CD14-positive monocyte (primary cell): ENCODE results near the gene VEGFC. TPM values are rescaled to one million over a fixed set of nuclear protein-coding genes. Genes with fewer than 3 reads are reported as not detected.

ENCODE experiments used
- DNase-seq, 3 donors: peaks; one replicate each; pipeline ENCODE4 v3.0.0-alpha.2; 2011 to 2022
- H2AFZ ChIP-seq: 2 replicates; pipeline ENCODE4 v1.6.0; 2012; ENCODE audit warnings: mild to moderate bottlenecking, low read depth, low read length, inconsistent platforms; ENCODE audit not compliant: insufficient read depth, poor library complexity, severe bottlenecking
- H3K27ac ChIP-seq, 2 donors: 1 replicate in 1 of 2; 2 replicates in 1 of 2; pipeline ENCODE4 v1.5.1; 2012 to 2013; ENCODE audit warnings: low read length in 2 of 2, control low read depth in 1 of 2, inconsistent platforms in 1 of 2, low read depth in 1 of 2, mild to moderate bottlenecking in 1 of 2
- H3K27me3 ChIP-seq, 2 donors: one replicate each; pipeline versions ENCODE4 v1.6.0 to v1.6.1; 2011 to 2013; ENCODE audit warnings: low read length in 2 of 2; ENCODE audit not compliant: control insufficient read depth in 2 of 2, insufficient read depth in 2 of 2
- H3K36me3 ChIP-seq, 2 donors: replicated peaks in 1 of 2; 1 replicate in 1 of 2; 2 replicates in 1 of 2; pipeline versions ENCODE4 v1.5.1 to v1.6.1; 2012 to 2013; ENCODE audit warnings: low read length in 2 of 2, control low read depth in 1 of 2, inconsistent platforms in 1 of 2, mild to moderate bottlenecking in 1 of 2; ENCODE audit not compliant: insufficient read depth in 2 of 2, control insufficient read depth in 1 of 2
- H3K4me1 ChIP-seq, 2 donors: 1 replicate in 1 of 2; 2 replicates in 1 of 2; pipeline versions ENCODE4 v1.5.1 to v1.6.1; 2012 to 2013; ENCODE audit warnings: low read length in 2 of 2, control low read depth in 1 of 2, inconsistent platforms in 1 of 2, mild to moderate bottlenecking in 1 of 2, moderate library complexity in 1 of 2; ENCODE audit not compliant: insufficient read depth in 2 of 2, control insufficient read depth in 1 of 2
- H3K4me2 ChIP-seq: replicated peaks from 2 replicates; pipeline ENCODE3; 2012; ENCODE audit warnings: low read length, moderate library complexity, mild to moderate bottlenecking; ENCODE audit not compliant: poor library complexity, severe bottlenecking; ENCODE audit errors: extremely low read depth
- H3K4me3 ChIP-seq, 3 experiments: fragments of 200-600 bp in 1 of 3; sonication (generic) in 1 of 3; replicated peaks in 1 of 3; 1 replicate in 2 of 3; 2 replicates in 1 of 3; pipeline ENCODE4 v1.5.1; 2011 to 2013; ENCODE audit warnings: low read length in 3 of 3, mild to moderate bottlenecking in 3 of 3, control low read depth in 2 of 3, low read depth in 2 of 3, inconsistent platforms in 1 of 3, moderate library complexity in 1 of 3
- H3K79me2 ChIP-seq: 2 replicates; pipeline ENCODE4 v1.6.0; 2012; ENCODE audit warnings: mild to moderate bottlenecking, control low read depth, inconsistent platforms, low read length, moderate library complexity; ENCODE audit not compliant: insufficient read depth
- H3K9ac ChIP-seq: 2 replicates; pipeline ENCODE4 v1.6.0; 2017; ENCODE audit warnings: low read length, mild to moderate bottlenecking; ENCODE audit not compliant: insufficient read depth, poor library complexity, severe bottlenecking
- H3K9me3 ChIP-seq, 2 donors: replicated peaks in 1 of 2; 1 replicate in 1 of 2; 2 replicates in 1 of 2; pipeline versions ENCODE4 v1.5.1 to v1.6.1; 2012 to 2013; ENCODE audit warnings: low read length in 2 of 2, control low read depth in 1 of 2; ENCODE audit not compliant: control insufficient read depth in 1 of 2, insufficient read depth in 1 of 2
- H4K20me1 ChIP-seq: 2 replicates; pipeline ENCODE4 v1.6.0; 2012; ENCODE audit warnings: mild to moderate bottlenecking, low read length, control low read depth, moderate library complexity; ENCODE audit not compliant: insufficient read depth
- H3K27ac Mint-ChIP-seq, 7 donors: one replicate each; pipeline ENCODE4 v1.8.0; 2020; ENCODE audit warnings: mild to moderate bottlenecking in 7 of 7, mixed read lengths in 7 of 7, moderate library complexity in 6 of 7, inconsistent platforms in 2 of 7
- H3K27me3 Mint-ChIP-seq, 3 donors: one replicate each; pipeline ENCODE4 v1.8.0; 2021 to 2022; ENCODE audit warnings: low read depth in 3 of 3, mild to moderate bottlenecking in 3 of 3, mixed read lengths in 3 of 3, moderate library complexity in 3 of 3, inconsistent platforms in 1 of 3
- H3K36me3 Mint-ChIP-seq, 2 donors: one replicate each; pipeline ENCODE4 v1.8.0; 2020; ENCODE audit warnings: mixed read lengths in 2 of 2, inconsistent platforms in 1 of 2, mild to moderate bottlenecking in 1 of 2
- H3K4me1 Mint-ChIP-seq: one replicate; pipeline ENCODE4 v1.8.0; 2020; ENCODE audit warnings: mild to moderate bottlenecking, mixed read lengths
- H3K4me3 Mint-ChIP-seq, 2 donors: one replicate each; pipeline ENCODE4 v1.8.0; 2020; ENCODE audit warnings: mild to moderate bottlenecking in 2 of 2, mixed read lengths in 2 of 2, moderate library complexity in 1 of 2
- H3K9me3 Mint-ChIP-seq, 7 donors: one replicate each; pipeline ENCODE4 v1.8.0; 2020 to 2022; ENCODE audit warnings: mixed read lengths in 7 of 7, mild to moderate bottlenecking in 6 of 7, moderate library complexity in 6 of 7, inconsistent platforms in 2 of 7
- CTCF ChIP-seq: fragments of 200-600 bp; IDR thresholded peaks from one replicate; pipeline ENCODE4 v1.8.0; 2022; ENCODE audit warnings: antibody characterized with exemption, mild to moderate bottlenecking
- WGBS: methylation state at CpG from one replicate; pipeline ENCODE4 v1.1.5; 2013; ENCODE audit warnings: missing lambda C conversion rate; ENCODE audit not compliant: insufficient coverage; 5-methylcytosine and 5-hydroxymethylcytosine counted together
- intact Hi-C, 2 donors: fragments of 100-400 bp; cut with micrococcal nuclease; formaldehyde crosslinking; loops; one replicate each; pipeline versions ENCODE4 v1.15.0 to v1.15.1; 2023
- polyA plus RNA-seq, 3 donors: library from polyadenylated mRNA; depleted of rRNA in 1 of 3; unstranded in 2 of 3; stranded (reverse) in 1 of 3; fragments of 300-500 nt in 2 of 3; fragments of >200 nt in 1 of 3; fragmentation: Illumina TruSeq in 2 of 3; gene quantifications; 1 replicate in 2 of 3; 2 replicates in 1 of 3; pipeline ENCODE4 v1.2.3, GENCODE V29; 2012 to 2021

VEGFC gene
- polyA plus RNA-seq, 3 donors = not detected

- no peak for DNase-seq
- no peaks in the 10 kb centered on the region for H3K4me1 ChIP-seq
- no peak overlapping the region for H3K4me2 ChIP-seq
- H3K9me3 ChIP-seq = peaks cover 4% of the 10 kb centered on the region in 2 donors
- H3K4me1 Mint-ChIP-seq = no peaks in the 10 kb centered on the region
- no peaks in the 10 kb centered on the region for H3K79me2 ChIP-seq
- H4K20me1 ChIP-seq = no peaks in the 10 kb centered on the region
- no peak overlapping the region for H3K27ac Mint-ChIP-seq
- peaks cover 4 to 14% (median 6%) of the 10 kb centered on the region in 7 donors for H3K9me3 Mint-ChIP-seq
- TF ChIP-seq CTCF = no peak
- H2AFZ ChIP-seq = no peak overlapping the region
- H3K9ac ChIP-seq = no peak overlapping the region
- H3K27ac ChIP-seq = no peak overlapping the region
- intact Hi-C loops = no loop called here
- H3K36me3 ChIP-seq = no peaks in the 10 kb centered on the region
- no peaks in the 10 kb centered on the region for H3K27me3 ChIP-seq
- H3K27me3 Mint-ChIP-seq = no peaks in the 10 kb centered on the region
- no peak overlapping the region for H3K4me3 ChIP-seq
- no peaks in the 10 kb centered on the region for H3K36me3 Mint-ChIP-seq
- no peak overlapping the region for H3K4me3 Mint-ChIP-seq
Observed at GRCh38 chr4:176805155-176805554, 12.4 kb upstream of the VEGFC start.

GRCh38 chr4:176800891-176801534, 8.3 kb upstream of the VEGFC start:
- no peaks in the 10 kb centered on the region for H3K36me3 Mint-ChIP-seq
- no CpG with 5 or more reads among the region's 2 CpGs for WGBS
- intact Hi-C loops = no loop called here

More at GRCh38 chr4:176800891-176801534, 8.3 kb upstream of the VEGFC start:
- no peak overlapping the region for H3K4me2 ChIP-seq
- H3K27ac ChIP-seq = no peak overlapping the region
- H2AFZ ChIP-seq = no peak overlapping the region
- H3K9ac ChIP-seq = no peak overlapping the region
- TF ChIP-seq CTCF = no peak
- H3K4me3 ChIP-seq = no peak overlapping the region
- Mint-ChIP-seq H3K9me3 (no peaks in the 10 kb centered on the region), H3K4me1 (no peaks in the 10 kb centered on the region), H3K27ac (no peak overlapping the region), H3K27me3 (peaks cover 0 to 5% (median 1%) of the 10 kb centered on the region in 3 donors), H3K4me3 (no peak overlapping the region)
- H3K9me3 ChIP-seq = no peaks in the 10 kb centered on the region
- H3K4me1 ChIP-seq = no peaks in the 10 kb centered on the region
- no peaks in the 10 kb centered on the region for H3K27me3 ChIP-seq
- H3K79me2 ChIP-seq = no peaks in the 10 kb centered on the region
- H3K36me3 ChIP-seq = no peaks in the 10 kb centered on the region
- H4K20me1 ChIP-seq = no peaks in the 10 kb centered on the region
- DNase-seq = no peak
